ENCODE data around the gene TMEM151A. TPM values are rescaled to one million over a fixed set of nuclear protein-coding genes. Genes with fewer than 3 reads are reported as not detected.

Gene TMEM151A
- total and polyA plus RNA-seq, 7 donors: 0.27 to 0.36 (median 0.36) TPM; not detected in 4

DNA sequence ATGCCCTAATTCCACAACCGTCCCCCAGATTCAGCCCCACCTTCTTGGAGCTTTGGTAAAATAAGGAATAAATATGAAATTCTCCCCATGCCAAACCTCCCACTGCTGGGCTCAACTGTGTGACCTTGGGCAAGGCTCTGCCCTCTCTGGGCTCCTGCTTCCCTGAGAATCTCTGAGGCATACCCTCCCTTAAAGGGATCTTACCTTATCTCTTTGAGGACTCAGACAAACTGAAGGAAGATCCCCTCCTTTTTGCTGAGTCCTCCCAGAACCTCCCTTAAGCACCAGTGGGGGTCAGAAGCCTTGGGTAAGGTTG is 22.4 kb downstream of the TMEM151A start:
- intact Hi-C loops (cut with DNase I): no loop called here
- Histone ChIP-seq H3K4me1 (peaks cover 0 to 67% (median 61%) of the 10 kb centered on the region in 4 donors), H3K9me3 (no peaks in the 10 kb centered on the region), H3K4me3 (peak overlapping the region; percentile 21 to 58 (median 52)), H3K36me3 (no peaks in the 10 kb centered on the region), H3K27ac (peak overlapping the region; percentile 86 to 94 (median 90)), H3K27me3 (no peaks in the 10 kb centered on the region)
- DNase-seq: no peak
- WGBS, 2 donors: 84 to 92% methylated on average over 1 of the region's 1 CpG
- TF ChIP-seq, protein P1, sequence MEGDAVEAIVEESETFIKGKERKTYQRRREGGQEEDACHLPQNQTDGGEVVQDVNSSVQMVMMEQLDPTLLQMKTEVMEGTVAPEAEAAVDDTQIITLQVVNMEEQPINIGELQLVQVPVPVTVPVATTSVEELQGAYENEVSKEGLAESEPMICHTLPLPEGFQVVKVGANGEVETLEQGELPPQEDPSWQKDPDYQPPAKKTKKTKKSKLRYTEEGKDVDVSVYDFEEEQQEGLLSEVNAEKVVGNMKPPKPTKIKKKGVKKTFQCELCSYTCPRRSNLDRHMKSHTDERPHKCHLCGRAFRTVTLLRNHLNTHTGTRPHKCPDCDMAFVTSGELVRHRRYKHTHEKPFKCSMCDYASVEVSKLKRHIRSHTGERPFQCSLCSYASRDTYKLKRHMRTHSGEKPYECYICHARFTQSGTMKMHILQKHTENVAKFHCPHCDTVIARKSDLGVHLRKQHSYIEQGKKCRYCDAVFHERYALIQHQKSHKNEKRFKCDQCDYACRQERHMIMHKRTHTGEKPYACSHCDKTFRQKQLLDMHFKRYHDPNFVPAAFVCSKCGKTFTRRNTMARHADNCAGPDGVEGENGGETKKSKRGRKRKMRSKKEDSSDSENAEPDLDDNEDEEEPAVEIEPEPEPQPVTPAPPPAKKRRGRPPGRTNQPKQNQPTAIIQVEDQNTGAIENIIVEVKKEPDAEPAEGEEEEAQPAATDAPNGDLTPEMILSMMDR (IDR thresholded peaks at IDR 0.05): no peak
- TF ChIP-seq POLR2AphosphoS5 (IDR thresholded peaks at IDR 0.05): no peak
- no peak for TF ChIP-seq EP300 (IDR thresholded peaks at IDR 0.05)
- TF ChIP-seq POLR2A (IDR thresholded peaks at IDR 0.05): no peak

DNA sequence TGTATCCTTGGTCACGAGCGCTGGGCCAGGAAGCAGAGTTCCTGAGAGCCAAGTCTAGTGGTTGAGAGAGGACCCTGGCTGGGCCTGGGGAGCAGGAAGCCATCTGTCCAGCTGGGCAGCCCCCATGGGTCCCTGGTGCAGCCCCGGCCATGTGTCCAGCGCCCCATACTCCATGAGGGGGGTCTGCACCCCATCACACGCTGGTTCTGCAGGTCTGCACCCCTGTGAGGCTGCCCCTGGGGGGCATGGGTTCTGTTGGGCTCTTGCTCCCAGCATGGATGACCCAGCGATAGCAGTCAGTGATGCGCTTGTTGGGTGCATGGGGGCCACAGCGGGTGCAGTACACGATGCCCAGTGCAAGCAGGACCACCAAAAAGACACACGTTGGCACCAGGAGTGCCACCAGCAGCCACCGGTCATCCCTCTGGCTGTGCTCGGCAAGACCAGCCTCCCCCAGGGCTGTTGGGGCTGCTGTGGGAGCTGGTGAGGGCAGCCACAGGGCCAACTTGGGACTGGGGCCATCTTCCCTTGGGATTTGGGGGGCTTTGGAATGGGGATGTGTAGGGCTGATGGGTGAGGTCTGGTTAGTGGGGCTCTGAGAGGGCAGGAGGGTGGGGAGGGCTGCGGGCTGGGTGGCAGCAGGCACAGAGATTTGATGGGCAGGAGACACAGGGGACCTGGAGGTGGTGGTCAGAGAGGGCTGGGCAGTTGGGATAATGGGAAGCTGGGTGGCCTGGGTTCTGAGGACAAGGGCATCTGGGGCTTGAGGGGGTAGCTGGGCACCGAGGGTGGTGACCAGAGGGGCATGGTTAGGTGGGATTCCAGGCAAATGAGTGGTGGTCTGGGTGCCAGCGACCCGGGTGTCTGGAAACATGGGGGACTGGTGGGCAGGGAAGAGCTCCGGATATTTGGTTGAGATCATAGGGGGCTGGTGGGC is 23.1 kb downstream of the TMEM151A start:
- no peak for DNase-seq
- peak overlapping the region in 3 of 4 donors; percentile 47 to 60 (median 58) for H3K4me3 ChIP-seq

DNA sequence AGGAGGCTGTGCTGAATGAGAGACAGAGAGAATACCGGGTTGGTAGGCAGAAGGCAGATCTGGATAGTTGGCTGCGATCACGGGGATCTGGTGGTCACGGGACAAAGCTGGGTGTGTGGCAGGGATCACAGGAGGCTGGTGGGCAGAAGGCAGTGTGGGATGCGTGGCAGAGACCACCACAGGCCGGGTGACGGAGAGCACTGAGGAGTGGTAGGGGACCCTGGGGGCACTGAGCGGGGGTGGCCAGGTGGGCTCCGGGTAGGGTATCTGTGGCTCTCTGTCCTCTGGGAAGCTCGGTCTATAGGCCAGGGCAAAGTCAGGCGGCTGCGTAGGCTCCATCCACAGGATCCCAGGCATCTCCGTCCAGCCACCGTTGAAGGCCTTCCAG is 23.8 kb downstream of the TMEM151A start:
- peak overlapping the region; percentile 42 to 60 (median 52) for H3K4me3 ChIP-seq
- intact Hi-C loops (cut with DNase I): no loop called here
- 76 to 87% methylated on average over 14 of the region's 14 CpGs for WGBS, 2 donors
- no peak for DNase-seq
- H3K27me3 ChIP-seq: no peaks in the 10 kb centered on the region
- H3K36me3 ChIP-seq: no peaks in the 10 kb centered on the region
- H3K9me3 ChIP-seq: no peaks in the 10 kb centered on the region
- TF ChIP-seq POLR2AphosphoS5 (IDR thresholded peaks at IDR 0.05) (no peak), POLR2A (IDR thresholded peaks at IDR 0.05) (no peak)
- TF ChIP-seq, protein P1 (IDR thresholded peaks at IDR 0.05): no peak
- peaks cover 0 to 67% (median 61%) of the 10 kb centered on the region in 4 donors for H3K4me1 ChIP-seq
- peak overlapping the region; percentile 86 to 94 (median 90) for H3K27ac ChIP-seq

More for the DNA sequence above, 23.1 kb downstream of the TMEM151A start:
- Histone ChIP-seq H3K27ac (peak overlapping the region; percentile 86 to 94 (median 90)), H3K27me3 (no peaks in the 10 kb centered on the region), H3K4me1 (peaks cover 0 to 67% (median 61%) of the 10 kb centered on the region in 4 donors), H3K9me3 (no peaks in the 10 kb centered on the region), H3K36me3 (no peaks in the 10 kb centered on the region)
- intact Hi-C loops (cut with DNase I): no loop called here
- WGBS, 2 donors: 84 to 90% methylated on average over 17 of the region's 17 CpGs
- TF ChIP-seq POLR2AphosphoS5 (IDR thresholded peaks at IDR 0.05): no peak
- TF ChIP-seq, protein P1 (IDR thresholded peaks at IDR 0.05): no peak
- no peak for TF ChIP-seq EP300 (IDR thresholded peaks at IDR 0.05)
- TF ChIP-seq POLR2A (IDR thresholded peaks at IDR 0.05): no peak

DNA sequence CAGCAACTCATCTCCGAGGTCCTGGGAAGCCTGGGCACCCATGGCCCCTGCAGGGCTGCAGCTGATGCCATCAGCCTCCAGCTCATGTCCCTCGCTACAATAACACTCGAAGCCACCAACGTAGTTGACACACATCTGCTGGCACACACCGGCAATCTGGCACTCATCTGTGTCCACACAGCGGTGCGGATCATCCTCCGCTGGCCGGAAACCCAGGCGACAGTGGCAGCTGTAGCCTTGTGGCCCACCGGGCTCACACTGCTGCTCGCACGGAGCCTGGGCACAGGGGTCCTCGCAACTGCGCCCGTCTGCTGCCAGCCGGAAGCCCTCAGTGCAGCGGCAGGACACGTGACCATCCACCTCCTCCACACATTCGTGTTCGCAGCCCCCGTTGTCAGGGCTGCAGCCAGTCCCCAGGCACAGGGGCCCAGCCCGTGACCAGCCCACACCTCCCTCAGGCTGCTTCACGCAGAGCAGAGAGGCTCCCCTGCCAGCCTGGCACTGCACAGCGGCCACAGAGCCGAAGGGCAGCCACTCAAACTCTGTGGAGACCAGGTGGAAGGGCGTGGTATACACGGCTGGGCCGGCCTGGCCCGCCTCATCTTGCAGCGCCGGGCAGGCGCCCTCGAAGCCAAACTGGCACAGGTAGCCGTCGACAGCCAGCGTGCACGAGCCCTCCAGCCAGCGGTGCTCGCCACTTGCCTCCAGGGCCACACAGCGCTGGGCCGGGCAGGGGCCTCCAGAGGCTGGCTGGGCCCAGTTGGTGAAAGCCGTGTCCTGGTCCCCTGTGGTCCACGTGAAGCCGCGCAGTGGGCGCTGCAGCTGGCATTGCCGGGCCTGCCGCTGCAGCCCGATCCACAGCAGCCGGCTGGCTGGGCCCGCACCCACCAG is 24.5 kb downstream of the TMEM151A start:
- Histone ChIP-seq H3K27me3 (no peaks in the 10 kb centered on the region), H3K9me3 (no peaks in the 10 kb centered on the region), H3K4me1 (peaks cover 0 to 67% (median 61%) of the 10 kb centered on the region in 4 donors), H3K36me3 (no peaks in the 10 kb centered on the region), H3K27ac (peak overlapping the region; percentile 86 to 94 (median 90)), H3K4me3 (peak overlapping the region; percentile 42 to 60 (median 52))
- intact Hi-C loops (cut with DNase I): no loop called here
- no peak for TF ChIP-seq POLR2A (IDR thresholded peaks at IDR 0.05)
- no peak for TF ChIP-seq POLR2AphosphoS5 (IDR thresholded peaks at IDR 0.05)
- no peak for TF ChIP-seq EP300 (IDR thresholded peaks at IDR 0.05)
- TF ChIP-seq, protein P1 (IDR thresholded peaks at IDR 0.05): no peak
- DNase-seq: no peak
- WGBS, 2 donors: 70 to 71% methylated on average over 52 of the region's 52 CpGs
